NCI-H2081 treated with DMSO at 0.1 percent for 48 hours (cell line): ENCODE data around the gene ASCC2.

Experiments
- DNase-seq: peaks from one replicate; lab custom pipeline; 2025; lab: John Stamatoyannopoulos, UW

ASCC2 gene

DNA sequence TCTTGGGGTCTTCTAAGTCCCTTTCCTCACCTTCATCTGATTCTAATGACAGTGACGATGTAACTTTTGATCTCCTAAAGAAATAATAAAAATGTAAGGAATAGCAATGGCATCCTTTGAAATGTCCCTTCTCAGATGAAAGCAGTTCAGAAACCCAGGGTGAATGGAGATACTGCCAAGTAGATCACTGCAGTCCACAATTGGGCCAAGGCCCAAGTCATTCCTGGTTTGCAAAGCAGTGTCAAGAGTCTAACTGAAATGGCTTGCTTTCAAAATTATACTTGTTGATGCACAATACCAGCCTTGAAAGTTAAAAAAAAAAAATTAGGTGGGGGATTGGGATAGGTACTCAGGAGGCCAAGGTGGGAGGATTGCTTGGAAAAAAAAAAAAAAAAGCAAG lies 20.4 kb downstream of the ASCC2 start:
- DNase-seq, result no peak

DNA sequence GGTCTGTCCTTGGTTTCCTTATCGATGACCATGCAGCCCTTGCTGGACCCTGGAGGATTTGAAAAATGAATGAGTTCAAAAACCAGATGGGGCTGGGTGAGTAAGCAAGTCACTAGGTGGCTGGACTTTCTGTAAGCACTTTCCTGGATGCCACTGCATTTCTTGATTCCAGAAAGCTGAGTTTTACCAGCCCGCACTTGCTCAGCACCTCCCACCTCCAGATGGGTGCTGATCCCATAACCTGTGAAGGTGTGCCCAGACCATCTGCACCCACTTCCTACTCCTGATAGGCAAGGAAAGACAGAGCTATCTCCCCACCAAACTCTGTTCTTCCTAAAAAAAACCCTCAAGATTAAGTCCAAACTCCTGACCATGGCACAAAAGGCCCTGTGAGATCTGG lies 21.1 kb downstream of the ASCC2 start:
- DNase-seq, result no peak

DNA sequence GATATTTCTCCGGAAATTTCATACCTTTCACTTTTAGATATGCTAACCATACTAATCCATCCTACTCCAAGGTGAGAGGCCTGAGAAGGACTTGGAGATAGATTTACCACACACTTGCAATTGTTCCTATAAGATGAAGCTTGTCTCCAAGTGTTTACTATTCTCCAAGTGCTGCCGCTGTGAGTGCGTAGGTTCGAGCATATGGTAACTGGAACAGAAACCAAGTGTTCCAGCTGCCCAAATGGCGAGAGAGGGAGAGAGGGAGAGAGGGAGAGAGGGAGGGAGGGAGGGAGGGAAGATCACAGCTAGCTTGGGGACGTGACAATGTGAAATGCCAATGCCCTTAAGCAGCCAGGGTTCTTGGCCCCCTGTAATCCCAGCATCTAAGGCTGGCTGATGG lies 21.5 kb downstream of the ASCC2 start:
- DNase-seq, result no peak

DNA sequence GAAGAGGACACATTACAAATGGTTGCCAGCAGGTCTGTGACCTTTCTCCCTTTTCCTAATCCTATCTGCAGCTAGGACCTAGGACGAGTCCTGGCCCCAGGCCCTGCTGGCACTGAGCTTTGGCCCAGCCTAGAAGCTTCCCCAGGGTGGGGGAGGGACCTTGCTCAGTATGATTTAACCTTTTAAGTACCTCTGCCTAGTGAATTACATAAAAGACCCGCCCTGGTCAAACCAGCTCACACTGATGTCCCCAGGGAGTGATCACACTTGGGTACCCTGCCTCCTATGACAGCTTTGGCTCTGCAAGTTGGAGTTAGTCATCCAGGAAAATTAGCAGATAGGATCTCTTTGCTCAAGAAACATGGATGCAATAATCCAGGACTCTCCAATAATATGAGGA lies 21.9 kb downstream of the ASCC2 start:
- DNase-seq, result no peak

DNA sequence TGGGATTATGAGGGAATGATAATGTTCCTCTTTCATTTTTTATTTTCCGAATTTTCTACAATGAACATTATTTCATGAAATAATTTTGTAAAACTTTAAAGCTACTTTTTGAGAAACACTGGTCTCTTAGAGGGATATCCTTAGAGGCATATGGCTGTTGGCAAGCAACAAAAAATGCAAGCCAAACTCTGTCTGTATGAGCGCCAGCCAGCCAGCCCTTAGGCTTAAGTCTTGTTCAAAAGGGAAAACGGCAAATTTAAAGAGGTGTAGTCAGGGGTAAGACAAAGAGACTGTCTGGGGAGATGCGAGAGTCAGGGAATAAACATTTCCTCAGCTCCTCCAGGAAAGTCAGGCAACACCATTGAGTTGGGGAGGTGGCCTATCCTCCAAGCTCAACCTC lies 22.5 kb downstream of the ASCC2 start:
- no peak for DNase-seq

DNA sequence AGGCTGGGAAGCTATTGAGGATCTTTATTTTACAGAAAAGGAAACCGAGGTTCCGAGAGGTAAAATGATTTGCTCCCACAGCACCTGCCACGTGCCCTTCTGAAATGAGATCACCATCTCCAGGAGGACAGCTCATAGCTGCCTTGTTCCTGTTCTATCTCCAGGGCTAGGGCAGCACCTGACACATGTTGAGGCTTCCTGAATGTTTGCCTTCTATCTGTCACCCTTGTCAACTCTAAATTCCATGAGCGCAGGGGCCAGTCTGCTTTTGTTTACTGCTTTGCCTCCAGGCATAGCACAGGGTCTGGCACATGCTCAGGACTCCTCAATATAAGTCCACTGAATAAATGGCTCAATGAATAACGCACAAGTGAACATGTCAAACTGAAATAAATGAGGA lies 24.1 kb downstream of the ASCC2 start:
- DNase-seq, result no peak

DNA sequence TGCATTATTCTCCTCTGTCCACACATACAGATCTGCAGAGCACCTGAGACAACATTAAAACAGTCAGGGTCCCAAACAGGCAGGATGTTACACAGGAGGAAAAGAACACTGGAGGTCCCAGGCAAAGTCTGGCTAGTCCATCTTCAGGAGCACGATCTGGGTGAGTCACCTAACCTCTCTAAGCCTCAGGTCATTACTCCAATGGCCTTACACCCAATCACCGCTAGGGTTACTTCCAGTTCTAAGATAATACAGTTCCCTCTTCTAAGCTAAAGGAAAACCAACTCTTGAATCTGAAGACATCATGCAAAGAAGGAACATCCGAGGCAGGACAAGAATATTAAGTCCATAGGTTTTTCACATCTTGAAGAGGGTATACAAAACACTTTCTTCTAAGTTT lies 24.5 kb downstream of the ASCC2 start:
- DNase-seq, result no peak

DNA sequence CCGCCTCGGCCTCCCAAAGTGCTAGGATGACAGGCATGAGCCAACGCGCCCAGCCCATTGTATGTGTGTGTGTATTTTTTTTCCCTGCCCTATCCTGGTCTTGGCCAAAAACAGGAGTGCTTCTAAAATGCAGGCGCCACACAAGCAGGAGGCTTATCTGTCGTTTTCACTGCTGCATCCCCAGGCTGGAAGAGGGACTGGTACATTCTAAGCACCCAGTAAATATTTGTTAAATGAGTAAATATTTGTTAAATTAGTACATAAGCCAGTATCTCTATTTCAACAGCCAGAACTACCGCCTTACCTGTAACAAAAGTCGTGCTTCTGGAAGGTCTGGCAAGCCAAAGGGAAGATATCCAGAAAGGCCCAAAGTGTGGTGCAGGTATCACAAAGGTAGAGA lies 24.9 kb downstream of the ASCC2 start:
- no peak for DNase-seq

DNA sequence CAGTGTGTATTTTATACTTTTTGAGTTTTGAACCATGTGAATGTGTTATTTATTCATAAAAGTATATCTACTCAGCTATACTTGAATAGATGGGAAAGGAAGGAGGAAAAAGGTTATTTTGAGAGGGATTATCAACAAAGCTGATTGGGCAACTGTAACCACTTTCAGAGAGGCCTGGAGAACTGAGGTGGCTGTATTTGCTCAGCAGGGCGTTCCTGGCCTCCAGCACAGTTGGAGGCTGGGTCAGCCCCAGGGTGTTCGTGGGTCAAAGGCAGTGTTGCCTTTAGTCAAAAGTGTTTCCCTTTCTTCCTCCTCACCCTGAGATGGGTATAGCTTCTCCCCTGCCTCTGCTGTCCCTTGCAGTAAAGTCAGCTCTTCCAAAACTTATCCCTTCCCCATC lies 26.7 kb downstream of the ASCC2 start:
- no peak for DNase-seq

DNA sequence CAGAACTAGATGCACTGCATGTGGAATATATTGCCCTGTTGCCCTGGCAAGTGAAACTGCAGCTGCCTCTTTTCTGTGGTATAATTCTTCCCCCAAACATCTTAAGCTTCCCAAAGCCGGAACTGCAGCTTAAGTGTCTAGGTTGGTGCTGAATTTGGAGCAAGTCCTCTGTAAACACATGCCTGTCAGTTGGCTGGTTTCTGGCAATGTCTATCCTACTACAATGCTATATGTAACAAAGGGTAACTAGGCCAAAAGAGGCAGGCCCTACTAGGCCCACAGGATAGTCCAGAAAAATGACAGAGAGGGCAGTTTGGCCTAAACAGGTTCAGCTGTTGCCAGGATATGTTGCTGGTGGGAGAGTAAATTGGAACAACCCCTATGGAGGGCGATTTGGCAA lies 27.9 kb downstream of the ASCC2 start:
- DNase-seq, result no peak

DNA sequence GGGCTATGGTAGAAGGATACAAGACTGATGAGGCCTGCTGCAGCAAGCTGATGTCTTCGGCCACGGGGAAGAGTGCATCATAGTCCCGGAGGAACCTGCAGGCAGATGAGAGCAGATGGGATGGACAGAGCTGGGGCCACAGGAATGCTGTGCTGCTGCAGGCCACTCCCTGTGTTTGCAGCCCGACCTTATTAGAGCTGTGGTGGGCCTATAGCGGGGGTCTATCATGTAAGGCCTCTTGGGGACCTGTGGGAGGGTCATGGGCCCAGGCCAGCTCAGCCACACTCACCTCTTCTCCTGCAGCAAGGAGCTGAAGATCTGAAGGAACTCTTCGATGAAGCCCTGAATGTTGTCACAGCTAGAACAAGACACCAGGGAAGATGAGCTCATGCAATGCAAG lies 31.9 kb downstream of the ASCC2 start:
- DNase-seq, result no peak

DNA sequence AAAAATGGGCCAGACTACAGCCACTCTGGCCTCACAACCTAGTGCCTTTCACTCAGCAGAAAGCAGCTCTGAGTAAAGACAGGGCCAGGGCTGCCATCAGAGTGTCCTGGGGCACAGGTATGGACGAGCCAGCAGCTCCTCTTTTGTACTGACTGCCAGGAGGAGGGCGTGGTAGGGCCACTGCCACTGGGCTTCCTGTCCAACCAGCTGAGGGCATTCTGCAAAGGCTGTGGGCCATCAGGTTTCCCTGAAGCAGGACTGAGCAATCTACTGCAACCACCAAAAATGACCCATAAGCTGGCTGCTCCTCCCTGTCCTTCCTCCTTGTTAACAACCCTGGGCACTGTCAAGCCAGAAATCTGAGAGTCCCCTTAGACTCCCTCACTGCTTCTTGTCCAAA lies 33.1 kb downstream of the ASCC2 start:
- no peak for DNase-seq

DNA sequence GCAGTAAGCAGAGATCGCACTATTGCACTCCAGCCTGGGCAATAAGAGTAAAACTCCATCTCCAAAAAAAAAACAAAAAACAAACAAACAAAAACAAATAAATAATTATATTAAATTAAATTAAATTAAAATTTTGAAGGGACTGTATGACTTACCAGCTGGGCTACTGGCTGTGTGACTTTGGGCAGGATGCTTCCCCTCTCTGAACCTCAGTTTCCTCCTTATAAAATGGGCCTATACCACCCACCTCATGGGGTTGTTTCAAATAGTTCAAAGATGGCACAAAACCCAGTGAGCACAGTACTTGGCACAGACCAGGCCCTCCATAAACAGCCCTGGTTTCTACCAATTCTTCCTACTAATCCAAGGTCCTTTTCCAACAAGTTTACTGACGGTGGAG lies 34.9 kb downstream of the ASCC2 start:
- DNase-seq, result no peak

DNA sequence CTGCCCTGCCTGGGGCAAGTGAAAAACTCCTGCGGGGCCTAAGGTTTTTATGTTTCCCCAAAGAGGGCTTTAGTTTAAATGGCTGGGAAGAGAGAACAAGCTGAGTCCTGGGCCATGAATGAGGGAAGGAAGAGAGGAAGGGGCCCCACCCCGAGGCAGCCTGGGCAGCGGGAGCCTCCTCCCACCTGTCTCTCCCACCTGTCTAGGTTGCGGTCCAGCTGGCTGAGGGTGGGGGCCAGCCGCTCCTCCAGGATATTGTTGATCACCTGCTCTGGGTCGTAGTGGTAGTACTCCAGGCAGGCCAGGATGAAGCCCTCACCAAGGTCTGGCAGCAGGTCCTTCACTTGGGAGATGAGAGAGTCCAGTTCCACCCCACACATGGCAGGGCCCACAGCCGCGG lies 36.3 kb downstream of the ASCC2 start:
- DNase-seq, result no peak

DNA sequence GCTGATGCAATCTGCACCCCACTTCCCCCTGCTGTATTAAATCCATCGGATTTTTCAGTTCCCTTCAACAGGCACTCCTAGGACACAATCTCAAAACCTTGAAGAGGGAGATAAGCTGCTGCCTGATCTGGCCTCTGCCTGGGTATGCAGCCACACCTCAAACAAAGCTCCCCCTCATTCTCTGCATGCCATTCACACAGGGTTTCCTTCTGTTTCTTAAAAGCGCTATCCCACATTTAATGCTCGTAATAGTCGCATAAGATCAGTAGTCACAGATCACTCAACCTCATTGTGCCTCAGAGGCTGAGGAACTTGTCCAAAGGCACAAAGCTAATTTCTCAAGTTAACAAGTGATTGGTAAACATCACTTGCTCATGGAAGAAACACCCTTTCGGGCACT lies 36.9 kb downstream of the ASCC2 start:
- no peak for DNase-seq

DNA sequence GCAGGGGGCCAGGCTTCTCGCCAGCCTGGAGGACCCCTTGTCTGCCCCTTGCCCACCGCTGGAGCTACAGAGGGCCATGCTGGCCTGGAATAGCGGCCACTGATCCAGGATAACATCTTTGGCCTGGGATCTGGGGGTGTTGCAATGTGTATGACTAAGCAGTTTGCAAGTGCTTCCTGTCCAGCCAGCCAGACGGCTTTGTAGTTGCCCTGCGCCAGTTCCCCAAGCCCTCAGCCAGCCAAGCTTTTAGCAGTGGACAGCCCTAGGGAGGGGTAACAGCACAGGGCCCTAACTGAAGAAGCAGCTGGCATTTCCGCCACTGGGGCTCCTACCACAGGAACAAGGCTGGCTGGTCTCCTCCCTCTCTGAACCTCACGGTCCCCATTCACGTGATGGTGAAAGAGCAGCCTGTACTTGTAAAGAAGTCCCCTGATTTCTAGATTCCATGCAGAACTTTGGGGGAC lies 38.8 kb downstream of the ASCC2 start:
- DNase-seq, result no peak

DNA sequence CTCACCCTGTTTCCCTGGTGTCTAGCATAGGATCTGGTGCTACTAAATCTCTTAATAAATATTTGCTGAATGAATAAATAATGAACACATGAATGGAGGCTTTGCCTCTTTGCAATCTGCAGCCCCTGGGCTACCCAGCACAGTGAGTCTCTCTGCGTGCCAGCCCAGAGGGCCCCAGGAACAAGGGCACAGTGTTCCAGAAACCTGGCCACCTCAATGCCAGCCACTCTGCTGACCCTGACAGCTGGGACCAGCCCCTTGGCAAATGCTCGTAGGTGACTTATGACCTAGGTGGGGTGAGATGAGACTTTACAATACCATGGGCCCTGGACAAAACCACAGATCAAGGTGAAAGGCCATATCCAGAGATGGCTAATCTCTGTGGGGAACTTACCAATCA lies 39.3 kb downstream of the ASCC2 start:
- no peak for DNase-seq

DNA sequence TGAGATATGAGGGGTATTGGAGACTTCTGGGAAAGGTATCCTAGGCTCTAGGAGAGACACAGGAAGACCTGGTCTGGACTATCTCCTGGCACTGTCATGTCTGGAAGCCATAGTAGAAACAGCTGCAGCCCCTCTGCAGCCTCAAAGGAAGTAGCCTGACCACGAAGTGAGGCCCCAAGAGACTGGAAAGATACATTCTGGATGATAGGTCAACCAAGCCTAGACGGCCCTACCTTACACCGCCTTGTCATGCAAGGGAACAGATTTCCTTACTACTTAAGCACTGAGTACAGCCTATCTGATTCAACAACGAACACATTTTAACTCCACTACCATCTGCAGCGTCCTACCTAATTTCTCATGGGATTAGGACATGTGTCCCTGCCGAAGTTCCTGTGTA lies 39.8 kb downstream of the ASCC2 start:
- no peak for DNase-seq

DNA sequence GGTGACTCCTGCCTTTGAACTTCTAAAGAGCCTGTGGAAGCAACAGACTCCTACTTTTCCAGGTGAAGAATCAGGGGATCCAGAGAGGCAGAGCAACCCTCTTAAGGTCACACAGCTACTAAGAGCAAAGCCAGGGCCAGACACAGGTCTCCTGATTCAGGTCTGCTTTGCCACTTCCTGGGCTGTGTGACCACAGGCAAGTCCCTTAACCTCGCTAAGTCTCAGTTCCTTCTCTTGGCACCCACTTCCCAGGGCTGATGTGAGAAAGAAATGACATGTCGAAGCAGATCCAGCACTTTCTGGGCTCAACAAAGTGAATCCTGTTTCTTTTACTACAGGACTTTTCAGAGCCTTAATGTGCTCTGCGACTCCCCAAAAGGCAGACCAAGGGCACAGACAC lies 40.7 kb downstream of the ASCC2 start:
- DNase-seq, result no peak

DNA sequence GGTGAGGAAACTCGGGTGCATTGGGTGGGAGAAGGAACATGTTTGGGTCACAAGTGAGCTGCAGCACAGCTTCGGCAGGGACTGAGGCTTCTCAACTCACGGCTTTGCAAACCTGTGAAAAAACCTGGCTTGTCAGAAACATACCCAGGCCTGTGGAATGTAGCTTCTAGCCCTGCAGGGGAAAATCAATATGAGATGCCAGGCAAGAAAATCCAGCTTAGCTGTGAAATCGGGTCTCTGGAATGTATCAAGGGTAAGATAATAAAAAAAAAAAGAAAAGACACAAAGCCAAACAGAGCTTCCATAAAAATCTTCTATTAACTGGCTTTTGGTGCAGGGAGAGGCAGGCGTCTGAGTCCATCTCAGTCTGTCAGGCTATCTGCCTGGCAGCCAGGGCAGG lies 42.4 kb downstream of the ASCC2 start:
- no peak for DNase-seq

DNA sequence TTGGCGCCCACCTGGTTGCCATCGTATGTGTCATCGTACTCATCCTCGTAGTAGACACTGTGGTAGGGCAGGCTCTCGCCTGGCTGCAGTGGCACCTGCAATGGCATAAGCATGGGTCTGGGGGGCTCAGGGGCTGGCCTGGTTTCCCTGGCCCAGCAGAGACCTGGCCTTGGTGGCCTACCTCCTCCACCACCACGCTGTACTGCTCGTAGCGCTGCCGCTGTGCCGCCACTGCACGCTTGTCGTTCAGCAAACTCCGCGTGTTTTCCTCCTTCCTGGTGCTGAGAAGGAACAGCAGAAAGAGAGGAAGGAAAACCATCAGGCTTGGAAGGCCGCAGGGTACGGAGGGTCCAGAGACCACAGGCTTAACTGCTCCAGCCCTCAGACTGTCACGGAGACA lies 44.7 kb downstream of the ASCC2 start:
- no peak for DNase-seq

DNA sequence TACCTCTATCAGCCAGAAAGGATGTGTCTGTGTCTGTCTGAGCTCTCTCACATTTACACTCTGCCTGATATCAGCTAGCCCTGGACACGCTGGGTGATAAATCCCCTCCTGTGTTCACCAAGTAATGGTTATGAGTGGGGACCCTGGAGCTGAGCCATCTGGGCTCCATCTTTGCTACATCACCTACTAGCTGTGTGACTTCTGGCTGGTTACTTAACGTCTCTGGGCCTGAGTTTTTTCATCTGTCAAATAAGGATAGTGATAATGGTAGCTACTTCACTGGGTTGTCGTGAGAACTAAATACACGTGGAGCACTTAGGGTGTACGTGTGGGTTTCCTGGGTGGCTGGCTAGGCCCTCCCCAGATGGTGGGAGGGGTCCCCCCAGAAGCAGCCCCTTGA lies 48.0 kb downstream of the ASCC2 start:
- DNase-seq, result no peak

DNA sequence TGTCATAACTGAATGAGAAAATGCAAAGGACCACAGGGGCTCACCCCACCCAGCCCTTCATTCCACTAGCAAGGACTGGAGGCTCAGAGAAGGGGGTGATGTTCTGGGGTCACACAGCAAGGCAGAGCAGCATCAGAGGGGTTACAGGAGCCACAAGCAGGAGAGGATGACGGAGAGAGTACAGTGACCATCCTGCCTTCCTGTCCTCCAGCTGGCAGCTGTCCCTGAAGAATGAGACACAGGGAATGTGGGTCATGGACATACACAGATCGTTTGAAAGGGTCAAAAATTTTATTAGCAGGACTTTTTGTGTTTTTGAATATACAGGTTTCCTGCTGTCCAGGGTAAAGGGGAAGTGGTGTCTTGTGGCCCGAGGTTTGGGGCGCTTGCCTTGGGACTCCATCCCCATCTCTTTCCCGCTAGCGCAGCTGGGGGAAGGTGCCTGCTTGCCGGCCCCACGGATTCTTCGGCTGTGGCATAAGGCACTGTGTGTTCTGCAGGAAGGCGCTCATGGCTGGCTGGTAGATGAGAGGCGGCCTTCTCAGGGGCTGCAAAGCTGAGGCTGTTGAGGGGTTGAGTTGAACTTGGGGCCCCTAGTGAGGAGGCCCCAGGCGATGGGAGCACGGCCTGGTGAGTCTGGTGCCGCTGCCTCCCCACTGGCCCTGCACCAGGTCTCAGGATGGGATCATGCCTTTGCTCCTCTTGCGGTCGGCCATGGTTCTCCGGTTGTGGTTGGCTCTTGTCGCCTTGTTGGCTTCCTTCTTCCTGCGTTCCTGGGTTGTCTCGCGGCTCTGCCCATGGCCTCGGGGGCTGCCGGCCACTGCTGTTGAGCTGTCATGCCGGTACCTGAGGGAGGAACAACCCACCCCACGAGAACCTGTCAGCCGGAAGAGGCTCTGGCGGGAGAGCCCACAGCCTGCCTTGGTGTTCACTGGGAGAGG lies 49.5 kb downstream of the ASCC2 start:
- no peak for DNase-seq

DNA sequence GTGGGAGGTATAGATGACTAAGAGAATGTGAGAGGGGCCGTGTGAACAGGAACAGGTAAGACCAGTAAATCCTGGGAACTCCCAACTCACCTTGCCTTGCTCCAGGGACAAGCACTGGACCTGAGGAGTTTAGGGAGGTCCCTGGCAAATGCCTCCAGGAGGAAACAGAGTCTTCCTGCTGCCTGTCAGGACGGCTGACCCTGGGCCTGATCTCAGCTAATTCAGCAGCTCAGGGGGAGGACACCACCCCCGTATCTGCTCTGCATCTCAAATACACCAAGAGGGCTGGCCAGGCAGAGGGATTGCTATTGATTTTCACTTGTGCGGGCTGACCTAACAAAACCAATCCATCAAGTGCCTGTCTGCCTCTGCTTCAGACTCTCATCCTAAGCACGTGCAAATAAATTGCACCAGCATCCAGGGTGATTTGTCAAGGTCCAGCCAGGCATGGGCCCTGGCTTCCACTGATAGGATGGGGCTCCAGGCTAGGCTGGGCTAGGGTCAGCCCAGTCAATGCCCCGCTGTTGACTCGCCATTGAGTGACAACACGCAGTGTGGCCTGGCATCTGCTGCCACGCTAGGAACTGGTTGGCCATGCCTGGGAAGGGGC lies 50.6 kb downstream of the ASCC2 start:
- DNase-seq, result no peak
